Measurements from ENCODE around the gene OSCP1.
A peak's percentile ranks its signal among the peaks of the same experiment; 100 is the strongest.

The OSCP1 gene

GRCh38 chr1:36446271-36446670, 4.0 kb downstream of the OSCP1 start:
- DNase-seq, result no peak

- DNase-seq, result no peak
Observed at GRCh38 chr1:36443297-36443696, 7.0 kb downstream of the OSCP1 start.

GRCh38 chr1:36442337-36442736, 7.9 kb downstream of the OSCP1 start:
- no peak for DNase-seq

- no peak for DNase-seq
Observed at GRCh38 chr1:36440646-36441045, 9.6 kb downstream of the OSCP1 start.

GRCh38 chr1:36440044-36440443, 10.2 kb downstream of the OSCP1 start:
- DNase-seq, result no peak

GRCh38 chr1:36438715-36439114, 11.5 kb downstream of the OSCP1 start:
- DNase-seq, result no peak

GRCh38 chr1:36436821-36437220, 13.4 kb downstream of the OSCP1 start:
- no peak for DNase-seq

GRCh38 chr1:36433102-36433501, 17.1 kb downstream of the OSCP1 start:
- DNase-seq, result no peak

GRCh38 chr1:36432616-36433015, 17.6 kb downstream of the OSCP1 start:
- no peak for DNase-seq

- no peak for DNase-seq
Observed at GRCh38 chr1:36425791-36426190, 24.5 kb downstream of the OSCP1 start.

- DNase-seq, result no peak
Observed at GRCh38 chr1:36421649-36422048, 28.6 kb downstream of the OSCP1 start.

GRCh38 chr1:36420836-36421317, 29.4 kb downstream of the OSCP1 start:
- peak; percentile 92 for DNase-seq

GRCh38 chr1:36420409-36420808, 29.8 kb downstream of the OSCP1 start:
- no peak for DNase-seq

- DNase-seq, result no peak
Observed at GRCh38 chr1:36419569-36419968, 30.7 kb downstream of the OSCP1 start.

- DNase-seq, result no peak
Observed at GRCh38 chr1:36419140-36419539, 31.1 kb downstream of the OSCP1 start.

GRCh38 chr1:36417931-36418330, 32.3 kb downstream of the OSCP1 start:
- DNase-seq, result no peak

GRCh38 chr1:36415661-36416326, 34.5 kb downstream of the OSCP1 start:
- DNase-seq, result no peak

- no peak for DNase-seq
Observed at GRCh38 chr1:36414384-36414783, 35.9 kb downstream of the OSCP1 start.

GRCh38 chr1:36411674-36412648, 38.3 kb downstream of the OSCP1 start:
- DNase-seq, result no peak

- no peak for DNase-seq
Observed at GRCh38 chr1:36408479-36408878, 41.8 kb downstream of the OSCP1 start.

GRCh38 chr1:36406440-36406839, 43.8 kb downstream of the OSCP1 start:
- no peak for DNase-seq

GRCh38 chr1:36402504-36402890, 47.8 kb downstream of the OSCP1 start:
- no peak for DNase-seq

- DNase-seq, result no peak
Observed at GRCh38 chr1:36401602-36402503, 48.4 kb downstream of the OSCP1 start.

Data from femur (tissue), 1 donor.